Type B pancreatic cell (in vitro differentiated cells): ENCODE measurements around the gene PCGF5. TPM values are rescaled to one million over a fixed set of nuclear protein-coding genes. Genes with fewer than 3 reads are reported as not detected.
A peak's percentile ranks its signal among the peaks of the same experiment; 100 is the strongest.

Source experiments
- DNase-seq: peaks from one replicate; pipeline ENCODE4 v3.0.0; 2021; ENCODE audit warnings: mixed read lengths; ENCODE audit not compliant: unreplicated experiment; ENCODE audit errors: extremely low spot score
- H3K27ac Mint-ChIP-seq: 2 replicates; pipeline ENCODE4 v1.8.0; 2021; ENCODE audit warnings: mild to moderate bottlenecking, mixed read lengths
- H3K27me3 Mint-ChIP-seq: 2 replicates; pipeline ENCODE4 v1.8.0; 2021; ENCODE audit warnings: mixed read lengths
- H3K36me3 Mint-ChIP-seq: 2 replicates; pipeline ENCODE4 v1.8.0; 2021; ENCODE audit warnings: mixed read lengths
- H3K4me1 Mint-ChIP-seq: one replicate; pipeline ENCODE4 v1.8.0; 2021; ENCODE audit warnings: mixed read lengths; ENCODE audit not compliant: unreplicated experiment
- H3K4me3 Mint-ChIP-seq: 2 replicates; pipeline ENCODE4 v1.8.0; 2021; ENCODE audit warnings: mild to moderate bottlenecking, mixed read lengths
- H3K9me3 Mint-ChIP-seq: 2 replicates; pipeline ENCODE4 v1.8.0; 2021; ENCODE audit warnings: mixed read lengths
- CTCF ChIP-seq: fragments of 200-600 bp; sonication (generic); conservative IDR thresholded peaks from 2 replicates; pipeline ENCODE4 v1.5.0; 2021; ENCODE audit warnings: antibody characterized with exemption, mild to moderate bottlenecking
- total RNA-seq: library from RNA; stranded (reverse); gene quantifications from 2 replicates; pipeline ENCODE4 v1.2.1, GENCODE V29; 2021; ENCODE audit warnings: low replicate concordance

The PCGF5 gene
- total RNA-seq, 1 donor from 2014 or later = 12.0 TPM

GRCh38 chr10:91196268-91197048 is 24.0 kb upstream of the PCGF5 start:
- no peak overlapping the region for H3K27ac Mint-ChIP-seq
- DNase-seq = no peak
- H3K4me1 Mint-ChIP-seq = no peaks in the 10 kb centered on the region
- no peaks in the 10 kb centered on the region for H3K9me3 Mint-ChIP-seq
- H3K4me3 Mint-ChIP-seq = no peak overlapping the region
- no peaks in the 10 kb centered on the region for H3K36me3 Mint-ChIP-seq
- TF ChIP-seq CTCF = no peak
- H3K27me3 Mint-ChIP-seq = peaks cover 3% of the 10 kb centered on the region

GRCh38 chr10:91197127-91197526 is 23.3 kb upstream of the PCGF5 start:
- Mint-ChIP-seq H3K27ac (no peak overlapping the region), H3K27me3 (peaks cover 3% of the 10 kb centered on the region), H3K4me1 (no peaks in the 10 kb centered on the region)

GRCh38 chr10:91198781-91199180 is 21.7 kb upstream of the PCGF5 start:
- H3K27ac Mint-ChIP-seq = peak overlapping the region; percentile 37
- no peak for TF ChIP-seq CTCF
- no peak for DNase-seq

More at GRCh38 chr10:91197127-91197526, 23.3 kb upstream of the PCGF5 start:
- no peak for DNase-seq
- no peak for TF ChIP-seq CTCF
- no peaks in the 10 kb centered on the region for H3K36me3 Mint-ChIP-seq
- no peaks in the 10 kb centered on the region for H3K9me3 Mint-ChIP-seq
- H3K4me3 Mint-ChIP-seq = no peak overlapping the region

GRCh38 chr10:91200314-91201212 is 19.9 kb upstream of the PCGF5 start:
- Mint-ChIP-seq H3K27me3 (peaks cover 3% of the 10 kb centered on the region), H3K9me3 (no peaks in the 10 kb centered on the region), H3K4me3 (no peak overlapping the region), H3K36me3 (no peaks in the 10 kb centered on the region), H3K4me1 (no peaks in the 10 kb centered on the region), H3K27ac (no peak overlapping the region)
- no peak for DNase-seq
- no peak for TF ChIP-seq CTCF

More at GRCh38 chr10:91198781-91199180, 21.7 kb upstream of the PCGF5 start:
- Mint-ChIP-seq H3K36me3 (no peaks in the 10 kb centered on the region), H3K27me3 (peaks cover 3% of the 10 kb centered on the region), H3K9me3 (no peaks in the 10 kb centered on the region), H3K4me1 (no peaks in the 10 kb centered on the region), H3K4me3 (no peak overlapping the region)

- H3K36me3 Mint-ChIP-seq = no peaks in the 10 kb centered on the region
- peaks cover 3% of the 10 kb centered on the region for H3K27me3 Mint-ChIP-seq
- DNase-seq = no peak
- H3K4me3 Mint-ChIP-seq = no peak overlapping the region
- H3K4me1 Mint-ChIP-seq = no peaks in the 10 kb centered on the region
- TF ChIP-seq CTCF = no peak
- no peak overlapping the region for H3K27ac Mint-ChIP-seq
- no peaks in the 10 kb centered on the region for H3K9me3 Mint-ChIP-seq
These were observed 19.1 kb upstream of the PCGF5 start for GRCh38 chr10:91201213-91201996.
